HG03457 (cell line): ENCODE data around the gene EGF.
"Not testable (repeated sequence)": the region's sequence is repeated elsewhere in the genome, so short reads cannot be mapped to it uniquely, and the experiment has no call there.

Source experiments
- ATAC-seq: cut with Tn5 transposase; IDR thresholded peaks from one replicate; pipeline ENCODE4 v1.9.1; 2021; ENCODE audit warnings: moderate number of reproducible peaks; ENCODE audit not compliant: unreplicated experiment

EGF gene

DNA sequence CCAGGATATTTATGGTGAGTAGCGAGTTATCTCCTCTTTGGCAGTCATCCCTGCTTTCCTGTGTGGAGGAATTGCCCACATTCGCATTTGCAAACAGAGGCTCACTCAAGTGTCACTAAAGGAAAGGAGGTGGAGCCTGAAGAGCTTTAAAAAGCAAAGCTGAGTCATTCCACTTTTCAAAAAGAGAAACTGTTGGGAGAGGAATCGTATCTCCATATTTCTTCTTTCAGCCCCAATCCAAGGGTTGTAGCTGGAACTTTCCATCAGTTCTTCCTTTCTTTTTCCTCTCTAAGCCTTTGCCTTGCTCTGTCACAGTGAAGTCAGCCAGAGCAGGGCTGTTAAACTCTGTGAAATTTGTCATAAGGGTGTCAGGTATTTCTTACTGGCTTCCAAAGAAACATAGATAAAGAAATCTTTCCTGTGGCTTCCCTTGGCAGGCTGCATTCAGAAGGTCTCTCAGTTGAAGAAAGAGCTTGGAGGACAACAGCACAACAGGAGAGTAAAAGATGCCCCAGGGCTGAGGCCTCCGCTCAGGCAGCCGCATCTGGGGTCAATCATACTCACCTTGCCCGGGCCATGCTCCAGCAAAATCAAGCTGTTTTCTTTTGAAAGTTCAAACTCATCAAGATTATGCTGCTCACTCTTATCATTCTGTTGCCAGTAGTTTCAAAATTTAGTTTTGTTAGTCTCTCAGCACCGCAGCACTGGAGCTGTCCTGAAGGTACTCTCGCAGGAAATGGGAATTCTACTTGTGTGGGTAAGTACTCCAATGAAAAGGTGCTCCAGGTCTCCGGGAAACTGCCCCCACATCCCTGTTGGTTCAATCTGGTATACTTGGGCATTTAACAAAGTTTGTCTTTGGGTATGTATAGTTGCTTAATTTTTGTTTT lies at the start of gene EGF:
Gene EGF (plus strand): TSS at position 178 of the 890 bp plus-strand sequence. CDS start 453 bp downstream, at position 631.
- ATAC-seq = no peak

DNA sequence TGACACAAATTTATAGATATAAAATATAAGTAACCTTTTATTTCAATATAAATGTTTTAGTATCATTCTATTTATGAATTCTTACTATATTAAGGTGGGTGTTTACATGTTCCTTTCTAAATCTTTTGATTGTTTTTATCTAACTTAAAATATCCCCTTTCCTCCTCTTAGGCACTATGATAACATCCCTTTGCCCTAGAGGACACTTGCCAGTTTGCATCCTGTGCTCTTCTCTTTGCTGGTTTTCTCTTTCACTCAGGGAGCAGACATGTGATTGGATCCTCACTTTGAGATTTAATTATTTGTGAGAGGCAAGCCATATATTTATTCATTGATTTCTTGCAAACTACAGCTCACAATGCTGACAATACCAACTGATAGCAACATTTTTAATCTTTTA lies 48.5 kb upstream of the EGF start:
- no peak for ATAC-seq

DNA sequence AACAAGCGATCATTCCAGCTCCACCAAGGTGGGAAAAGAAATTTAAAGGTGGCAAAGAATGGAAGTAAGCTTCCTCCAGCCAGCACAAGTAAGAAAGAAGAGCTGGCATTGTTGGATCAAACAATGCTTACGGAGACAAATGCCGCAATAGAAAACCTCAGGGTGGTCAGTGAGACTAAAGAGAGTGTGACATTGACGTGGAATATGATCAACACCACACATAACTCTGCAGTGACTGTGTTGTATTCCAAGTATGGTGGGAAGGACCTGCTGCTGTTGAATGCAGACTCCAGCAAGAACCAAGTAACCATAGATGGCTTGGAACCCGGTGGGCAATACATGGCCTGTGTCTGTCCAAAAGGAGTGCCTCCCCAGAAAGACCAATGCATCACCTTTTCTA lies 42.6 kb upstream of the EGF start:
- no peak for ATAC-seq

DNA sequence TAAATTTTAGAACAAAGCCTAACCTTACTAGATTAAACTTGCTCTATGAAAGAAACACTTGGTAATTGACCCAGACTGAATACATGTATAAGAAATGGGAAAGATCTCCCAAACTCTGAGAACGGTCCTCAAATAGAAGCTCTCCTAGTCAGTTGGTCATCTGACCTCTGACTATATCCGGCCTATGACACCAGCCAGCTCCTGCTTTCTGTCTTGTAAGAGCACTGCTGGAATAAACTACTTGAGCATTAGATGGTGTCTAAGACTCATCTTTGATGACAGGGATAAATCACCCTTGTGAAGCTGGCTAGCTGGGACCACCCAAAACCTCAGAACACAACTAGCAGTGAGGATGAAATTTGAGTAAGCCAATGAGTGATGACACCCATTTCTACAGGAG lies 40.6 kb upstream of the EGF start:
- no peak for ATAC-seq

DNA sequence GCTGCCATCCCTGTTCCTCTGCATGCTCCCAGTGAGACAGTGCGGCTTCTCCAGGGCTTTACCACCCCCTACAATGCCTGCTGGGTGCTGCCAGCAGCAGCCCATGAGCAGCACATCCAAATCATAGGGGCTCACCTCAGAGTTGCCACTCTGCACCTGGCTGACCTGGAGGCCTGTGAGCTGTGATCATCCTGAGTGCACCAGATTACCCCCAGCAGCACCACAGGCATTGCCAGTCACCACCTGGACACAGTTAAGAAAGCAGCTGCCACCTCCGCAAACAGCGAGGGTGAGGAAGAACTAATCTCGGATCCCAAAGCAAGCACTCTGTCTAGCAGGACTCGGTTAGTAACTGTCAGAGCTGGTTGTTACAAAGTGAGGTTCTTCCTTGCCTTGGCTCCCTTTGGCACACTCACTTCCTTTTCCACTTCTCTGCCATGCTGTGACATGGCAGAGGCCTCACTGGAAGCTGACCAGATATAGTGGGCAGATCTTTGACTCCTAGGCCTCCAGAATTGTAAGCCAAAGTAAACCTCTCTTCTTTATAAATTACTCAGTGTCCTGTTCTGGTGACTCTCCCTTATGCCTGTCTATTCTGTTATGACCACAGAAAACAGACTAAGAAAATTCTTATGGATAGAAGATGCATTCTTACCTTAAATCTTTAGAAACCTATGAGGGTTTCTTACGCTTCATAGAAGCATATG lies 39.6 kb upstream of the EGF start:
- no peak for ATAC-seq

DNA sequence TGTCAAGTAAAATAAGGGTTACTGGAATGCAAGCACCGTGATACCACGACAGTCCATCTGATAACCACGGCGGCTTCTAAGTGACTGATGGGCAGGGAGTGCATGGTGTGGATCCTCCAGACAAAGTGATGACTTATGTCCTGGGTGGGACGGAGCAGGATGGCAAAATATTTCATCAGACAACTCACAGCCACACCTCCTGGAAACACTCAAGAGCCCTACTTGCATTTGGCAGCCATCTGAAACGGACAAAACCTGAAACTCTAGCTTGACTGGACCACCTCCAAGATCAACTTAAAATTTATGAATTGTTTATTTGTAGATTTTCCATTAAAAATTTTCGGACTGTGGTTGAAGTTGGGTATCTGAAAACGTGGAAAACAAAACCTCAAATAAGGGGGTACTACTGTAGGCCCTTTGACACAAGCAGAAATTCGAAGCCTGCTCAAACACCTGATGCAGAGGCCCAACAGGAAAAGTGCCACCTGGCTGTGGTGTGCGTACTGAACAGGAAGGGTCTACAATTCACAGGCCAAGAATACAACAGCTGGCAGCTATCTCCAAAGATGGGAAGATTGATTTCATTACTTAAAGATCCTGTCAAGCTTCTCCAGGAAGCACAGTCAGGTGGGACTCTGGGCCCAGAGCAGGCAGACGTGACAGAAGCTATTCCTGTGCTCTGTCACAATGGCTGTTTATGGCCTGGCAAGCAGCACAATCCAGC lies 38.7 kb upstream of the EGF start:
- no peak for ATAC-seq

DNA sequence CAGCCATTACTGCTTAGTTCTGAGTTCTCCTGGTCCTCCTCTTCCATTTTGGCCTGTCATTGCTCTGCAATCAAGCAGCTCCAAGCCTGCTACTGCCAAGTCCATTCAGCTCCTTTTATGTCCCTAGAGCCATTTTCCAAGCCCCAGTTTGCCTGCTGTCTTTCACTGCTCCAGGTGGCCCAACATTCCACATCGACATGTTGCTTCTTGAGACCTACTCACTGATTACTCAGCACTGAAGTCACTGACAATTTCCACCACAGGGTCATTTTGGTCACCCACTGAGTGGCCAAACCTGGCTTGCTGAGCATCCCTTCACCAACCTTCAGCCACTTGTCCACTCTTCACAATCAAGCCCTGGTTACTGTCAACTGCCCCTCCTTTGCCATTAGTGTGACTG lies 37.6 kb upstream of the EGF start:
- ATAC-seq = no peak

DNA sequence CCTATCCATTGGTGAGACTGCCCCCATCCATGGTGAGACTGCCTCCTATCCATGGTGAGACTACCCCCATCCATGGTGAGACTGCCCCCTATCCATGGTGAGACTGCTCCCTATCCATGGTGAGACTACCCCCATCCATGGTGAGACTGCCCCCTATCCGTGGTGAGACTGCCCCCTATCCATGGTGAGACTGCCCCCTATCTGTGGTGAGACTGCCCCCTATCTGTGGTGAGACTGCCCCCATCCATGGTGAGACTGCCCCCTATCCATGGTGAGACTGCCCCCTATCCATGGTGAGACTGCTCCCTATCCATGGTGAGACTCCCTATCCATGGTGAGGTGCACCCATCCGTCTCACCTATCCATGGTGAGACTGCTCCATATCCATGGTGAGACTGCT lies 37.1 kb upstream of the EGF start:
- ATAC-seq = not testable (repeated sequence)

DNA sequence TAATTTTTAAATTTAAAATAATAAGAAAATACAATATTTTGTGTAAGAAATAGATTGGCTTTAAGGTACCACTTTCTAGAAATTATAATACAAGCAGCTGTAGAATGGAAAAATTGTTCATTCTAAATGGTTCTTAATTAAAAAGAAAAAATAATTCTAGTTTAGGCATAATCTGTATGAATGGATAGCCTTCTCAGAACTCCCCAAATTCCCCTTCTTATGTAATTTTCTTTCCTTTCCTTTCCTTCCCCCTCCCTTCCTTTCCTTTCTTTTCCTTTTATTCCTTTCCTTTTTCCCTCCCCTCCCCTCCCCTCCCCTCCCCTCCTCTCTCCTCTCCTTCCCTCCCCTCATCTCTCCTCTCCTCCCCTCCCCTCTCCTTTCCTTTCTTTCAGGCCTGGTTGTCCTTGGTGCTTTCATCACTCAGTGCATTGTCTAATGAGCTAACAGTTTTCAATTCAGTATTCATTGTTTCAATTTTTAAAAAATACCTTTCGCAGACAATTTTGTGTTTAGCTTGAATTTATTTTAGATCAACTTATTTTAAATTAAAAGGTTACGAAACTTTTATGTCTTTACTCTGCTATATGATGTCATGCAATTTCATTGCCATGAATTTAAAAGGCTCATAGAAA lies 35.9 kb upstream of the EGF start:
- ATAC-seq = no peak

DNA sequence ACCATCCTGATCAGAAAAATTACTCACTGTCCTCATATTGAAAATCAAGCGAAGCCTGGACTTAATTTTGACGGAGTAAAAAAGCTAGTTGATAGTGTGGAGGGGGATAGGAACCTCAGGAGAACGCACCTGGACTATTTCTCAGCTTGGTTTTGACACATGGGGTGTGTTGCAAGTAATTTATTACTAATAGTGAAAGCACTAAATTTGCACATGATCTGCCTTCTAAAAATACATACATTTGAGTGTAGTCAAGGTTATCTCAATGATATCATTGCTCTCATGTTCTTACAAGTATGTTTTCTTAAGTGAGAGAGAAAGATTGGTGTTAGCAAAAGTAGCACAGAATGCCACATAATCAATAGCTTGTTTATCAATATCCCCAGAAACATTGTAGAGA lies 35.3 kb upstream of the EGF start:
- no peak for ATAC-seq

DNA sequence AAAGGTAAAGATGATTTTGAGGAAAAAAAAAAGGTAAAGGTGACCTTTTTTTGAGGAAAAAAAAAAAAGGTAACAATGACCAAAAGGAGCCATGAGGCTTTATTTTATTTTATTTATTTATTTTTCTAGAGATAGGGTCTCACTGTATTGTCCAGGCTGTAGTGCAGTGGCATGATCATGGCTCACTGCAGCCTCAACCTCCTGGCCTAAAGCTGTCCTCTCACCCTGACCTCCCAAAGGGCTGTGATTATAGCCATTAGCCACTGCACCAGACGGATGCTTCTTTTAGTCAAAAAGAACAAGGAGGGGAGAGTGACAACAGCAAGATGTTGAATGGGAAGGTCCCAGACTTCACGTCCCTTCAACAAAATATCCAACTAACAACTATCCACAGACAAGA lies 34.3 kb upstream of the EGF start:
- no peak for ATAC-seq

DNA sequence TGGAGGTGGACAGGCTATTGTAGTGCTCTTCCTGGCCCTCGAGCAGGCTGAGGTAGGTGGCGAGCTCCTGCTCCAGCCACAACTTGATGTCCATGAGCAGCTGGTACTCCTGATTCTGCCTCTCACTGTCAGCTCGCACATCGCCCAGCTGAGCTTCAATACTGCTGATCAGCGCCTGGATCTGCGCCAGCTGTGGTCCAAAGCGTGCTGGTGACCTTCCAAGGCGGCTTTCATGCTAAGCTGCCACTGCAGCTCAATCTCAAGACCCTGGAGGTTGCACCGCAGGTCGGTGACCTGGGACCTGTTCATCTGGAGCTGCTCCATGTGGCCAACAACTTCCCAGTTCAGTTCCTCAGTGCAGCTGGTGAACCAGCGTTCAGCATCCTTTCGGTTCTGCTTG lies 33.6 kb upstream of the EGF start:
- no peak for ATAC-seq

DNA sequence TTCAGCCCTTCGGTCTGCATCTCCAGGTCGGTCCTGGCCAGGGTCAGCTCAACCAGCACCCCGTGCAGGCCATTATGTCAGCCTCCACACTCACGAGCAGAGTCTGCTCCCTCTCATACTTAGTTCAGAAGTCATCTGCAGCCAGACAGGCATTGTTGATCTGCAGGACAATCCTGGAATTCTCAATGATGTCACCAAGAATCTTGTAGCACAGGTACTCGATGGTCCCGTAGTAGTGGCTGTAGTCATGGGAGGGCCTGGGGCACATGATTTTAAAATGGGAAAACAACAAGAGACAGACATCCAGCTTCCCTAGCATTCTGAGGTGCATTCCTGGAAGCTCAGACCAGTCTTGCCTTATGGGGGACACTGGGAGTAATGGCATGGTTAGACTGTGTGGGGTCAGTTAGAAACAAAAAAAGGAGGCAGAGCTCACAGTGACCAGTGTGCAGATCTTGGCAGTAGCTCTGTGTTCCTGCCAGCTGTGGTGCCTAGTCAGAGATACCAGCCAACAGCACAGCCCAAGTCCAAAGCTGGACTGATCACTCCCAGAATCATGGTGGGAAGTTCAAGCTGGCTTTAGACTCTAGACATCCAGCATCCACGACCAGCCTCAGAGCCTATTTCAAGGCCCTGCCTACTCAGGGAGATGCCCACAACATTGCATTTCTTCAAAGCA lies 32.9 kb upstream of the EGF start:
- no peak for ATAC-seq

DNA sequence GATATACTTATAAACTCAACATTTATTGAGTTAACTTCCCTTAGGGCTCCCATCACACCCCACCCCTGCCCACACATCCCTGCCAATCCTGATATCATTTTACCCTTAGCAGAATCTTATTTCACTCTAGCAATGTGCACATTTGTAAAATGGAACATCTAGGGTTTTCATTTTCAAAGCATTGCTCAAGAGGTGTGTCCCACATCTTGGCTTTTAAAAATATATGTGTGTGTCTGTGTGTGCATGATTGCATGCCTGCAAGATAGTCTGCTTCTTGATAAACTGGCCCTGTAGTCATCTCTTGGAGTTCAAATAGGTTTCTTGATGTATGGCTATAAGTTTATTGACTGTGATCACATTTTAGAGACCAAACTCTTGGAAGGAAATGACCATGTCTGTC lies 26.4 kb upstream of the EGF start:
- no peak for ATAC-seq

DNA sequence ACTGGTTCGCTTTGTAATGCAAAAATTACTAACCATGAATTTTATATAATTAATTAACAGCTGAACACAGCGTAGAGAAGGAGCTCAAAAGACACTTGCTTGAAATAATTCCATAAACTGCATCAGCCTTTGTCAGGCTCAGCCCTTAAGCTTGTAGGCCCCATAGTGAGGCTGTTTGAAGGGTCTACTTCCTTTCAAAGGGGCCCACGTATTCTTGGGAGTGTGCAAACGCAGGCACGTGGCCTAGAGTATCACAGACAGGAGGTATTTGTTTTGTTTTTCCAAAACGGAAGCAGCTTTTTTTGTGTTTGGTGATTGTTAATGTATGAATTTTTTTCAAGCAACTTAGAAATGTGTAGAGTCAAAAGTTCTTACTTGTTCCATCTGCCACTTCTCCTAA lies 25.6 kb upstream of the EGF start:
- ATAC-seq = no peak

DNA sequence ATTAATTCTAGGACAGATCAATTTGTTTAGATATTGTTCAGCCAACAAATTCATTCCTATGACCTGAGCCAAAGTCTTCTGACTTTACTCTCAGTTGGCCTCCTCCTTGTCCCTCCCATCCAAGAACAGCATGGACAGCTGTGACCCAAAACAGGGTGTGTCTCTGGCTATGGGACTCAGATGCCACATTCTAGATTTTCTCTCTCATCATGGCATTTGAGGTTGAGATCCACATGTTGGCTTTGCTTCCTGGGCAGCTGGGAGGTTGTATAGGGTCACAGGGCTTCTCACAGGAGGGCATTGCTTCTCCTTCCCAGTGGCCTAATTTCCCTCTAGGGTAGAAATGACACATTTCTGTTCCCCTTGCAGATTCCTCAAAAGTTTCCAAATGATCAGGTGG lies 22.6 kb upstream of the EGF start:
- no peak for ATAC-seq

DNA sequence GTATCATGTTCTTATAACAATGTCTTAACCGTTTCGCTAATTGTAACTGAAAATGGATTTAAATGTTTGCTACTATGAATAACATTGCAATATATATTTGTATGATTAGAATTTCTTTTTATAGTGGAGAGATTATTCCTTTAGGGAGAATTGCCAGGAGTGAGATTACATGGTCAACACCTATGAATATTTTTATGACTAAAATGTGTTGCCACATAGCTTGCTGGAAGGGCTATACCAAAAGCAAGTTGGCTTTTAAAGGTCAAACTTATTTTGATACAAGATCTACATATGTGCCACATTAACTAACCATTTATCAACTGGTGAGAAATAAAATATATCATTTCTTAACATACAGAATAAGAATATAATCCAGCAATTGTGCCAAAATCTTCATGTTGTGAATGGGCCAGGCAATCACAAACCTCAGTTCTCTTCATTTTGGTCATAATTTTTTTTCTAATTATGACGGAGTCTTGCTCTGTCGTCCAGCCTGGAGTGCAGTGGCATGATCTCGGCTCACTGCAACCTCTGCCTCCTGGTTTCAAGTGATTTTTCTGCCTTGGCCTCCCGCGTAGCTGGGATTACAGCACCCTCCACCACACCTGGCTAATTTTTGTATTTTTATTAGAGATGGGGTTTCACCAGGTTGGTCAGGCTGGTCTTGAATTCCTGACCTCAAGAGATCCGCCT lies 10.0 kb upstream of the EGF start:
- ATAC-seq = no peak

DNA sequence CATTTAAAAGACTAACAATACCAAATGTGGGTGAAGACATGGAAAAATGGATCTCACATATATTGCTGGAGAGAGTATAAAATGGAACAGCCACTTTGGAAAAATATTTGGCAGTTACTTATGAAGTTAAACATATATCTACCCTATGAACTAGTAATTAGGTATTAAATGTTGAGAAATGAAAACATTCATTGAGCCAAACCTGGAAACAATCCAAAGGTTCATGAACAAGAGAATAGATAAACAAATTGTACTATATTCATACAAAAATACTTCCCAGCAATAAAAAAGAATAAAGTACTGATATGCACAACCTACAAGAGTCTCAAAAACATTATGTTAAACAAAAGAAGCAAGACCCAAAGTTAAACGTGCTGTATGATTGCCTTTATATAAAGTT lies 4.0 kb upstream of the EGF start:
- ATAC-seq = no peak

DNA sequence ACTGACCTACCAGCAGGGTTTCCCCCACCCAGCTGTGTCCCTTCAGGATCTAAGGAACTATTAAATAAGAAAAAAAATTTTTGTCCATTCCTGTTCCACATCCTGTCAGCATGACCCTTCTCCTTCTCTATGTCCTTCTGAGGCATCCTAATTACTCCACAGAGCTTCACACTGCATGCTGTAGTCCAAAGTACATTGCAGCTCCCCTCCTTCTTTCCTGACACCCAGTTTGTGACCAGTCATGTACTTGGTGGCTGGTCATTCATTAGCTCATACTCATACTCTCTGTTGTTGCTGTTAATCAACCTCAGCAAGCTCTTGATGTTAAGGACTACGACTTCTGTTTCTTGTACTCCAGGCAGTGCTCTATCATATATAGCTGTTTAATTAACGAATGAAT lies 2.4 kb upstream of the EGF start:
- ATAC-seq = no peak

DNA sequence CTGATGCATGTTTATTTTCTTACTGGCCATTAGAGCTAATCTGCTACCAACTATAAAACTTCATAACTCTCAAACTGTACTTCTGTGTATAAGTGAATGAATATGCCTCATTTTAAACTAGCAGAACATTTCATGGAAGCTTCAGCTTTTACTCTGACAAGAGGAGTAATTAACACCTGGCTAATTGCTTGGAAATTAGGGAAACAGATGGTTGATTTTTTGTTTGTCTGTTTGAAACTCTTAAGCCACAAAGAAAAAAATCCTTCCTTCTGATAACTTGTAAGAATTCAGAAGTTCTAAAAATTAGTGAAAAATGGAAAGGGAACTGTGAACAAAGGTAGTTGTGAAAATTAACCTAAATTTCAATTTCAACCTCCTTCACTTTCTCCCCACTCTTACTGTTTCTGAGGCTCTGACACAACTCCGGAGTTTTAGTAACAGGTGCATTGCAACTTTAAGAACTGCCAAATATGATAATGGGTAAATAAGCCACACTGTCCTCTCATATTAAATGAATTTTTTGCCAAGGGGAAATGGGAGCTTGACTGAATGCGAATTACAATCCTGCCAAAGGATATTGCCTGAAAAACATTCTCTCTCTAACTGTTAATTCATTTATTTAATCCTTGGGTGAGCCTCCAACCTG lies 1.0 kb downstream of the EGF start:
- no peak for ATAC-seq
